AG09319 (cell line): ENCODE results near the gene GAK.

ENCODE experiments used
- DNase-seq: peaks from one replicate; pipeline ENCODE4 v3.0.0-alpha.2; 2010; ENCODE audit warnings: low read depth; ENCODE audit errors: extremely low read depth
- TF ChIP-seq, protein P1 (sequence below): IDR thresholded peaks from 2 replicates; pipeline ENCODE4 v1.5.1; 2011; ENCODE audit warnings: low read depth, mild to moderate bottlenecking, inconsistent platforms, low read length, moderate library complexity

GAK gene

DNA sequence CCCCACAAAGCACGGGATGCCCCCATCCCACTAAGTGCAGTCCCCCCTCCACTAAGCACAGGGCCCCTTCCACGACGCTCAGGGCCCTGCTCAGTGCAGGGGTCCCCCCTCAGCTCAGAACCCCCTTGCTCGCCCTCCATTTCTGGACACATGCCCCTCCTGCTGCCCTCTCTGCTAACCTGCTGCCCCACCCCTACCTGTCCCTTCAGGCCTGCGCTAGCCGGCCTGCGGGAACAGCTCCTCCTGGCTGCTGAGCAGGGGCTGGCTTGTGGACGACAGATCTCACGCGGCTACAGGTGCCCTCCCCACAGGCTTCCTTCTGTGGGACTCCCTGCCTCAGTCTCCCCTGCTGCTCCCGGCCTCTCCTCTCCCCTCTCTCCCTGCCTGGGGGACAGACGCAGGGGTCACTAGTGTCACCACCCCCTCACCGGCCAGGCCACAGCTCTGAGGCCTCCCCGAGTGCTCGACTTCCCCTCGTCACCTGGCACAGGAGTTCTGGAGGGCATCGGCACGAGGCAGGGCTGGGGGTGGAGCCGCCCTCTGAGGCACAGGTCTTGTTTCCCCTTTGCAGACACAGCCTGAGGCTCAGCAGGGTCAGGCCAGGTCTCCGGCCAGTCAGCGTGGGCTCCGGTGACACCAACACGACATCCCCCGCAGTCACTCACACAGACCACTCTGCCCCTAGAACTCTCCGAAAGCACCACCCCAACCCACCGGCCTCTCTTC, 21.6 kb downstream of the GAK start:
- TF ChIP-seq, protein P1, sequence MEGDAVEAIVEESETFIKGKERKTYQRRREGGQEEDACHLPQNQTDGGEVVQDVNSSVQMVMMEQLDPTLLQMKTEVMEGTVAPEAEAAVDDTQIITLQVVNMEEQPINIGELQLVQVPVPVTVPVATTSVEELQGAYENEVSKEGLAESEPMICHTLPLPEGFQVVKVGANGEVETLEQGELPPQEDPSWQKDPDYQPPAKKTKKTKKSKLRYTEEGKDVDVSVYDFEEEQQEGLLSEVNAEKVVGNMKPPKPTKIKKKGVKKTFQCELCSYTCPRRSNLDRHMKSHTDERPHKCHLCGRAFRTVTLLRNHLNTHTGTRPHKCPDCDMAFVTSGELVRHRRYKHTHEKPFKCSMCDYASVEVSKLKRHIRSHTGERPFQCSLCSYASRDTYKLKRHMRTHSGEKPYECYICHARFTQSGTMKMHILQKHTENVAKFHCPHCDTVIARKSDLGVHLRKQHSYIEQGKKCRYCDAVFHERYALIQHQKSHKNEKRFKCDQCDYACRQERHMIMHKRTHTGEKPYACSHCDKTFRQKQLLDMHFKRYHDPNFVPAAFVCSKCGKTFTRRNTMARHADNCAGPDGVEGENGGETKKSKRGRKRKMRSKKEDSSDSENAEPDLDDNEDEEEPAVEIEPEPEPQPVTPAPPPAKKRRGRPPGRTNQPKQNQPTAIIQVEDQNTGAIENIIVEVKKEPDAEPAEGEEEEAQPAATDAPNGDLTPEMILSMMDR: no peak
- DNase-seq: no peak

DNA sequence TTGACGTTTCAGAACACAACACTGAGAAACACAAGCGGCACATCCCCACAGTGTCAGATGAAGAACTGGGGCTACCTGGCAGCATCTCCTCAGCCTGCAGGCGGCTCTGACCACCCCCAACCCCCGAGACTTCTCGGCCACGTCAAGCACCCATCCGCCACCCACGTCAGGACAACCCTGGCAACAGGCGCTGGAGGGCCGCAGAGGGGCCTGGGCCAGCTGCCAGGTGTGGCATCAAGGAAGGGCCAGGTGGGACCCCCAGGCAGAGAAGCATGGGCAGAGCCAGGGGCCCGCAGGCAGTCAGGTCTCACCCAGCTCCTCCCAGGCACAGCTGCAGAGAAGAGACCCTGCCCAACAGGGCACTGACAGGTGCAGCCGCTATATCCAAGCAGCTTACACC, 22.3 kb downstream of the GAK start:
- TF ChIP-seq, protein P1: no peak

DNA sequence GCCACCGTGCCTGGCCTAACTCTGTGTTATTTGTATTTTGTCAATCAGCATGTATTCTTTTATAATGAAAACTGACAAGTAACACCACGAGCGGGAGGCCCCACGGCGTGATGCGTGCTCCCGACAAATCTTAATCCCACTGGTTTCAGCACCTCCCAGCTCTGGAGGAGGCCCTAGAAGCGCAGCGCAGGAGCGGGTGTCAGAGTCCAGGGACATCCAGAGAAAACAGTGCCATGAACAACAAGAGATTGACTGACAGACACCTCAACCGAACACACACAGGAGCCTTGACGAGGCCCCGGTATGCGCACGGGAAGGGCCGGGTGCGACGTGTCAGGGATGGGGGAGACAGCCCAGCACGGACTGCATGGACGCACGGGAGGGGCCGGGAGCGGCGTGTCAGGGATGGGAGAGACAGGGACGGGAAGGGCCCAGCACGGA, 23.0 kb downstream of the GAK start:
- TF ChIP-seq, protein P1: no peak
- DNase-seq: no peak

More for the DNA sequence above, 22.3 kb downstream of the GAK start:
- no peak for DNase-seq

DNA sequence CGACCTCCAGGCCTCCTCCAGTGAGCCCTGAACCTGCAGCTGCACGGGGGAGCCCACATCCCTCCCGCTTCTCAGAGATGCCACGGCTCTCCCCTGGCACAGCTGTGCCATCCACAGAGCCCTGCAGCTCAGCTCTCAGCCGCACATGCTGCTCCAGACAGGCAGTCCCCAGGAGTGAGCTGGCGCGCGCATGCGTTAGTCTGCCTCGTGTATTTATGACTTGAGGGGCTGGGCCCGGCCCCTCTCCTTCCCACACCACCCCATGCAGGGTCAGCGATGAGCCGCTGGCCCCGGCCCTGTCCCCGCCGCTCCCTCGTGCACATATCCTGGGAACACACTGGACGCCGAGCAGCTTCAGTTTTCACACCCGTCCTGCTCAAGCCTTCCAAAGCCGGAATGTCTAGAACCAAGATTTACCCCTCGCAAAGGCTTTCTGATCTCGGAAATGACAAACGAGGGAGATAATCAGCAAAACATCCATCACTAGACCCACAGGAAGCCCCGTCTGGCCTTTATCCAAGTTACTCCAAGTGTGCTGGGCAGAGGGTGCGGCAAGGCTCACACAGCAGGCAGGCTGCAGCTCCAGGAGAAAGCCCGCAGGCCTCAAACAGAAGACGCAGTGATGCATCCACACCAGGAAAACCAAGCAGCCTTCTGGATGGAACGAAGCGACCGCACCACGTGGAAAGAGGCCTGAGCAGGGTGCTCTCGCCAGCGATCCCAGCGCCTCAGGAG, 24.3 kb downstream of the GAK start:
- TF ChIP-seq, protein P1: no peak
- DNase-seq: no peak

DNA sequence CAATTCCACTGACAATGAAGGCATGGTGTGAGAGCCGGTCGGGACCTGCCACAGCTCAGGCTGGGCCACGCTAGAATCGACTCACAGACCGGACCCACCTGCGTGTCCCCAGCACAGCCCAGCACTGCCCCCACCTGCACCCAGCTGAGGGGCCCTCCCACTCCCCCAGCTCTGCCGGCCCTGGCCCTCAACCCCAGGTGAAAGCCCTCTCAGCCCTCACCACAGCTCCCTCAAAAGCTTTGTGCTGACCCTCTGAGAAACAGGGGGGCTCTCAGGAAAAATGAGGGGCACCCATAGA, 25.1 kb downstream of the GAK start:
- DNase-seq: no peak
- TF ChIP-seq, protein P1: no peak

DNA sequence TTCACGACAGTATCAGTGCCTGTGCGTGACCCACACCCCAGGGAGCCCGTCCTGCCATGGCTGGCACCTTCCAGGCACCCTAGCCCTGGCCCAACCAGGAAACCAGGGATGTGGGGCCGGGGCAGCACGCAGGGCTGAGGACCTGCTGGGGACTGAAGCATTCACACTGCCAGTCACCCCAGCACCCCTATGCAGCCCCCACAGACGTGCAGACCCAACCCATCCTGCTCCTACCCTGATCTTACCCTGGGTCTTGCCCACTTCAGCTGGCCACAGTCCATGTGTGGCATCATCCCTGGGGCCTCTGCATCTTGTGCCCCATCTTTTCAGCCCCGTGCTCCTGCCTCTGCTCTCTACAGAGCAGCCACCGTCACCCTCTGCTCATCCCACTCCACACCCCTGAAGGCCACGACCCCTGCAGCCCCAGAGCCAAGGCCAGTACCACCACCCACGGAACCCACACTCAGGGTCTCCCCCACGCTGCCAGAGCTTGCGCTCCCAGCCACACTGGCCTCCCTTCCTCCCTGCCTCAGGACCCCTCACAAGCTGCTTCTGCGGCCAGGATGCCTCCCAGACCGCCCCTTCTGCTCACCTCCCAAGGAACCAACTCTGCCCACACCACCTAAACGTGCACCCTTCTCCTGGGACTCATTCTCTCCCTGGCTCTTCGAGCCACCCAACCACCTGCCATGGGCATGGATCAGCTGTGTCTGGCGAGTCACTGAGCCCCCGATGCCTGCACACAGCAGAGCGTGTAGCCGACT, 25.6 kb downstream of the GAK start:
- TF ChIP-seq, protein P1: no peak
- DNase-seq: no peak
